H1 (cell line): ENCODE data around the gene LAIR1. TPM values are rescaled to one million over a fixed set of nuclear protein-coding genes. Genes with fewer than 3 reads are reported as not detected.

ENCODE experiments used
- CTCF ChIA-PET: fragments of 300-600 bp; sonication (Branson Sonifier 250); formaldehyde crosslinking; loops from one replicate; lab custom pipeline; 2021; ENCODE audit not compliant: partially characterized antibody; lab: Charles Lee
- POLR2A ChIA-PET: fragments of 300-600 bp; sonication (Branson Sonifier 250); formaldehyde crosslinking; loops from one replicate; lab custom pipeline; 2021; ENCODE audit warnings: inconsistent platforms; ENCODE audit not compliant: partially characterized antibody; lab: Charles Lee
- DNase-seq, 2 experiments: peaks; one replicate each; pipeline versions ENCODE4 v3.0.0 to v3.0.0-alpha.2; 2010 to 2022; ENCODE audit warnings: low spot score in 2 of 2, low read depth in 1 of 2, mixed read lengths in 1 of 2
- FAIRE-seq: peaks from 2 replicates; lab custom pipeline; 2011; peaks lifted over from hg19 to GRCh38; lab: Jason Lieb, UNC
- H2AFZ ChIP-seq: 2 replicates; pipeline ENCODE4 v1.8.1; 2012; ENCODE audit warnings: low read length, inconsistent platforms
- H2AK5ac ChIP-seq: 2 replicates; pipeline ENCODE4 v1.6.1; 2013; ENCODE audit warnings: low read depth, low read length
- H2BK120ac ChIP-seq: replicated peaks from 2 replicates; pipeline ENCODE3; 2013; ENCODE audit warnings: low read depth, low read length, inconsistent platforms
- H2BK12ac ChIP-seq: 2 replicates; pipeline ENCODE4 v1.6.1; 2013; ENCODE audit warnings: low read depth, low read length
- H2BK15ac ChIP-seq: 2 replicates; pipeline ENCODE4 v1.6.1; 2013; ENCODE audit warnings: low read length
- H2BK20ac ChIP-seq: 2 replicates; pipeline ENCODE4 v1.6.1; 2013; ENCODE audit warnings: low read length
- H2BK5ac ChIP-seq: 2 replicates; pipeline ENCODE4 v1.6.1; 2013; ENCODE audit warnings: low read depth, low read length
- H3K14ac ChIP-seq: 2 replicates; pipeline ENCODE4 v1.6.1; 2013; ENCODE audit warnings: inconsistent platforms; ENCODE audit not compliant: insufficient read length
- H3K18ac ChIP-seq: 2 replicates; pipeline ENCODE4 v1.6.1; 2013; ENCODE audit warnings: low read length; ENCODE audit errors: extremely low read depth
- H3K23ac ChIP-seq: 2 replicates; pipeline ENCODE4 v1.6.1; 2013; ENCODE audit warnings: inconsistent platforms; ENCODE audit not compliant: insufficient read length
- H3K23me2 ChIP-seq: 2 replicates; pipeline ENCODE4 v1.6.1; 2013; ENCODE audit warnings: low read depth, low read length
- H3K27ac ChIP-seq: 2 replicates; pipeline ENCODE4 v1.6.1; 2011; ENCODE audit warnings: low read depth, low read length, inconsistent platforms
- H3K27me3 ChIP-seq, 4 experiments: replicated peaks in 1 of 4; 1 replicate in 1 of 4; 2 replicates in 3 of 4; pipeline versions ENCODE4 v1.6.1 to v1.8.1; 2011 to 2013; ENCODE audit warnings: low read length in 3 of 4, mild to moderate bottlenecking in 3 of 4, inconsistent platforms in 2 of 4, mixed read lengths in 2 of 4, moderate library complexity in 1 of 4; ENCODE audit not compliant: control insufficient read depth in 3 of 4, insufficient read depth in 3 of 4; ENCODE audit errors: extremely low read depth in 1 of 4
- H3K36me3 ChIP-seq, 4 experiments: 2 replicates each; pipeline versions ENCODE4 v1.6.1 to v1.8.1; 2011 to 2013; ENCODE audit warnings: mild to moderate bottlenecking in 4 of 4, low read length in 3 of 4, moderate library complexity in 2 of 4, control low read depth in 1 of 4, inconsistent platforms in 1 of 4; ENCODE audit not compliant: insufficient read depth in 4 of 4, control insufficient read depth in 2 of 4
- H3K4ac ChIP-seq: replicated peaks from 2 replicates; pipeline ENCODE3; 2013; ENCODE audit warnings: low read length, low read depth, mixed read lengths, inconsistent platforms; ENCODE audit not compliant: insufficient read length
- H3K4me1 ChIP-seq, 4 experiments: replicated peaks in 1 of 4; 1 replicate in 1 of 4; 2 replicates in 3 of 4; pipeline versions ENCODE4 v1.6.1 to v1.8.1; 2011 to 2013; ENCODE audit warnings: low read length in 3 of 4, inconsistent platforms in 2 of 4, mixed read lengths in 1 of 4; ENCODE audit not compliant: insufficient read depth in 4 of 4, control insufficient read depth in 3 of 4
- H3K4me2 ChIP-seq, 2 experiments: 2 replicates each; pipeline versions ENCODE4 v1.6.1 to v1.8.1; 2011 to 2013; ENCODE audit warnings: low read depth in 2 of 2, low read length in 2 of 2, control low read depth in 1 of 2, inconsistent platforms in 1 of 2, mild to moderate bottlenecking in 1 of 2; ENCODE audit not compliant: insufficient read depth in 1 of 2
- H3K4me3 ChIP-seq, 4 experiments: fragments of 200-600, 300-600 bp in 1 of 4; sonication (generic), shearing (Covaris generic), sonication (Bioruptor Twin) in 1 of 4; 2 replicates each; pipeline versions ENCODE4 v1.5.1 to v1.8.1; 2011 to 2016; ENCODE audit warnings: low read length in 4 of 4, low read depth in 3 of 4, control low read depth in 2 of 4, inconsistent platforms in 2 of 4, mild to moderate bottlenecking in 2 of 4, mixed read lengths in 1 of 4, moderate library complexity in 1 of 4; ENCODE audit not compliant: insufficient read depth in 2 of 4; ENCODE audit errors: extremely low read depth in 1 of 4
- H3K56ac ChIP-seq: replicated peaks from 2 replicates; pipeline ENCODE3; 2013; ENCODE audit warnings: low read depth, mild to moderate bottlenecking, mixed read lengths, low read length, inconsistent platforms; ENCODE audit not compliant: insufficient read length
- H3K79me1 ChIP-seq: 2 replicates; pipeline ENCODE4 v1.6.1; 2013; ENCODE audit warnings: low read depth, low read length, control low read depth
- H3K79me2 ChIP-seq, 2 experiments: 2 replicates each; pipeline versions ENCODE4 v1.6.1 to v1.8.1; 2012 to 2013; ENCODE audit warnings: low read length in 2 of 2, mild to moderate bottlenecking in 2 of 2, inconsistent platforms in 1 of 2; ENCODE audit not compliant: insufficient read depth in 2 of 2, control insufficient read depth in 1 of 2
- H3K9ac ChIP-seq, 4 experiments: replicated peaks in 1 of 4; 1 replicate in 1 of 4; 2 replicates in 3 of 4; pipeline versions ENCODE4 v1.6.1 to v1.8.1; 2011 to 2013; ENCODE audit warnings: low read depth in 3 of 4, low read length in 3 of 4, control low read depth in 2 of 4, mild to moderate bottlenecking in 2 of 4, moderate library complexity in 2 of 4, inconsistent platforms in 1 of 4; ENCODE audit errors: extremely low read depth in 1 of 4
- H3K9me3 ChIP-seq, 2 experiments: 2 replicates each; pipeline versions ENCODE4 v1.6.1 to v1.8.1; 2012 to 2013; ENCODE audit warnings: mild to moderate bottlenecking in 2 of 2, moderate library complexity in 2 of 2, control low read depth in 1 of 2, inconsistent platforms in 1 of 2, low read depth in 1 of 2, low read length in 1 of 2, mixed read lengths in 1 of 2; ENCODE audit not compliant: insufficient read depth in 2 of 2
- H4K20me1 ChIP-seq, 2 experiments: replicated peaks in 1 of 2; 2 replicates each; pipeline versions ENCODE3 to v1.8.1; 2011 to 2013; ENCODE audit warnings: inconsistent platforms in 2 of 2, low read length in 2 of 2, mild to moderate bottlenecking in 1 of 2; ENCODE audit not compliant: insufficient read depth in 2 of 2, control insufficient read depth in 1 of 2
- H4K5ac ChIP-seq: 2 replicates; pipeline ENCODE4 v1.6.1; 2013; ENCODE audit warnings: low read length, low read depth, mixed read lengths, inconsistent platforms; ENCODE audit not compliant: insufficient read length
- H4K8ac ChIP-seq: 2 replicates; pipeline ENCODE4 v1.8.0; 2013; ENCODE audit warnings: mild to moderate bottlenecking, moderate library complexity, low read length, inconsistent platforms; ENCODE audit not compliant: insufficient read depth; ENCODE audit errors: extremely low read depth
- H4K91ac ChIP-seq: replicated peaks from 2 replicates; pipeline ENCODE3; 2013; ENCODE audit warnings: low read length, mixed read lengths, inconsistent platforms; ENCODE audit not compliant: insufficient read length
- TAF1 ChIP-seq: IDR thresholded peaks from 2 replicates; pipeline ENCODE4 v1.6.1; 2011; ENCODE audit warnings: mild to moderate bottlenecking, low read depth, low read length
- WGBS, 2 experiments: shearing (Covaris generic) in 1 of 2; methylation state at CpG; one replicate each; pipeline versions ENCODE4 v1.1.6 to v1.1.7; 2013 to 2015; ENCODE audit warnings: low lambda C conversion rate in 2 of 2, mixed read lengths in 2 of 2, inconsistent platforms in 1 of 2, low coverage in 1 of 2, missing lambda C conversion rate in 1 of 2; ENCODE audit not compliant: insufficient replicate concordance in 2 of 2, insufficient coverage in 1 of 2, insufficient read length in 1 of 2; ENCODE audit errors: extremely low coverage in 1 of 2, missing lambda C conversion rate in 1 of 2; 5-methylcytosine and 5-hydroxymethylcytosine counted together
- polyA plus RNA-seq, 7 experiments: library from polyadenylated mRNA; depleted of rRNA in 3 of 7; stranded (reverse) in 5 of 7; unstranded in 2 of 7; fragments of >200 nt in 5 of 7; fragments of 200-250 nt in 2 of 7; gene quantifications; 1 replicate in 5 of 7; 2 replicates in 1 of 7; 4 replicates in 1 of 7; pipeline versions ENCODE4 v1.2.1 to v1.2.3, GENCODE V29; 2011 to 2013; ENCODE audit warnings: missing spikeins in 2 of 7, mixed read lengths in 2 of 7
- total RNA-seq: library from RNA; stranded (reverse); fragmentation: NEBNext Ultra II Directional; extraction: Animal tissue kit (Norgen Biotek cat#: 25700); gene quantifications from 2 replicates; pipeline ENCODE4 v1.2.1, GENCODE V29; 2021

Gene LAIR1
- total and polyA plus RNA-seq, 2 of the 8 experiments (the other 6 are each of a cell fraction or from before 2014, with no cell fraction given), result 0.18 TPM; not detected in 1

- Histone ChIP-seq H4K8ac (no peak overlapping the region), H2AK5ac (no peak overlapping the region), H3K79me1 (no peaks in the 10 kb centered on the region), H3K4ac (no peak overlapping the region), H4K5ac (no peak overlapping the region), H2BK120ac (no peak overlapping the region), H3K27me3 (no peaks in the 10 kb centered on the region; a peak in 2 of 7 replicates), H2BK15ac (no peak overlapping the region), H2AFZ (no peak overlapping the region), H3K9me3 (no peaks in the 10 kb centered on the region; a peak in 1 of 4 replicates), H3K27ac (no peak overlapping the region), H3K4me2 (no peak overlapping the region), H3K4me3 (no peak overlapping the region), H3K56ac (no peak overlapping the region), H3K14ac (no peak overlapping the region), H2BK20ac (no peak overlapping the region), H3K79me2 (no peaks in the 10 kb centered on the region), H3K23me2 (no peaks in the 10 kb centered on the region), H3K4me1 (no peaks in the 10 kb centered on the region), H3K36me3 (no peaks in the 10 kb centered on the region), H3K9ac (no peak overlapping the region), H3K23ac (no peak overlapping the region), H3K18ac (no peak overlapping the region), H2BK12ac (no peak overlapping the region), H2BK5ac (no peak overlapping the region), H4K20me1 (no peaks in the 10 kb centered on the region), H4K91ac (no peak overlapping the region)
- WGBS, 2 experiments, result 83% methylated on average over 9 of the region's 11 CpGs; no CpG with 5 or more reads in 1 of the 2 experiments
- CTCF ChIA-PET, result interaction anchor here (0.6 to 1.7 kb wide), 5 partner anchors 15 to 1788 kb away, joined by 3 to 7 read pairs (median 3); no protein-coding TSS in a partner anchor
- no peak for DNase-seq
- TF ChIP-seq TAF1, result no peak
- FAIRE-seq, result no peak
- POLR2A ChIA-PET, result no interaction called here
Measured at GRCh38 chr19:54376610-54377285, 12.0 kb upstream of the LAIR1 start.
